GM12878 (cell line): Measurements from ENCODE around the gene RARB. TPM values are rescaled to one million over a fixed set of nuclear protein-coding genes. Genes with fewer than 3 reads are reported as not detected.

Experiments
- ATAC-seq: fragments of 200-7000 bp; cut with Tn5 transposase; 3 replicates; pipeline ENCODE4 v1.9.1; 2020; ENCODE audit warnings: mild to moderate bottlenecking, moderate library complexity
- BruUV-seq: library from RNA; stranded (reverse); fragments of 400-500 nt; replicated peaks from 2 replicates; lab custom pipeline; 2021; lab: Mats Ljungman, UMichigan
- CTCF ChIA-PET: fragments of 300-600 bp; sonication (Branson Sonifier 250); formaldehyde crosslinking; extraction: SDS; loops from one replicate; lab custom pipeline; 2021; ENCODE audit warnings: inconsistent platforms; lab: Yijun Ruan, JAX
- POLR2A ChIA-PET: fragments of 350-600 bp; formaldehyde crosslinking; extraction: SDS; loops from one replicate; lab custom pipeline; 2021; ENCODE audit warnings: inconsistent platforms; lab: Charles Lee
- RAD21 ChIA-PET: fragments of 300-600 bp; sonication (Branson Sonifier 250); formaldehyde crosslinking; loops from one replicate; lab custom pipeline; 2023; ENCODE audit warnings: antibody characterized with exemption; ENCODE audit not compliant: unreplicated experiment; lab: Charles Lee
- SMC1A ChIA-PET: fragments of 300-600 bp; sonication (Branson Sonifier 250); formaldehyde crosslinking; loops from one replicate; lab custom pipeline; 2023; ENCODE audit not compliant: unreplicated experiment, uncharacterized antibody; lab: Charles Lee
- DNase-seq: peaks from one replicate; pipeline ENCODE4 v3.0.0-alpha.2; 2011; ENCODE audit warnings: low read depth, low spot score
- FAIRE-seq: peaks from 3 replicates; lab custom pipeline; 2011; peaks lifted over from hg19 to GRCh38; lab: Jason Lieb, UNC
- H2AFZ ChIP-seq: 2 replicates; pipeline ENCODE4 v1.6.0; 2011; ENCODE audit warnings: low read depth, low read length, control low read depth; ENCODE audit not compliant: control insufficient read depth
- H3K27ac ChIP-seq: 2 replicates; pipeline ENCODE4 v1.5.1; 2011; ENCODE audit warnings: control low read depth; ENCODE audit not compliant: control insufficient read depth, insufficient read depth
- H3K27me3 ChIP-seq, 2 experiments: replicated peaks in 1 of 2; 2 replicates each; pipeline versions ENCODE4 v1.6.0 to v1.6.1; 2011; ENCODE audit warnings: low read length in 1 of 2; ENCODE audit not compliant: control insufficient read depth in 2 of 2, insufficient read depth in 2 of 2
- H3K36me3 ChIP-seq, 2 experiments: 2 replicates each; pipeline ENCODE4 v1.5.1; 2011; ENCODE audit warnings: low read length in 1 of 2; ENCODE audit not compliant: control insufficient read depth in 2 of 2, insufficient read depth in 2 of 2
- H3K4me1 ChIP-seq: 2 replicates; pipeline ENCODE4 v1.6.1; 2011; ENCODE audit warnings: mild to moderate bottlenecking, low read length, moderate library complexity, mixed read lengths; ENCODE audit not compliant: control insufficient read depth, insufficient read depth
- H3K4me2 ChIP-seq: 2 replicates; pipeline ENCODE4 v1.6.0; 2011; ENCODE audit warnings: control low read depth; ENCODE audit not compliant: control insufficient read depth, insufficient read depth
- H3K4me3 ChIP-seq: fragments of 200-600 bp; sonication (generic); 2 replicates; pipeline ENCODE4 v1.5.1; 2016
- H3K79me2 ChIP-seq: 2 replicates; pipeline ENCODE4 v1.6.0; 2011; ENCODE audit warnings: low read length; ENCODE audit not compliant: control insufficient read depth, insufficient read depth
- H3K9ac ChIP-seq: 2 replicates; pipeline ENCODE4 v1.8.0; 2011; ENCODE audit warnings: low read length, control low read depth, mixed read lengths; ENCODE audit not compliant: control insufficient read depth, insufficient read depth
- H3K9me3 ChIP-seq: replicated peaks from 3 replicates; pipeline ENCODE4 v1.5.1; 2011; ENCODE audit warnings: mild to moderate bottlenecking, low read length; ENCODE audit not compliant: control insufficient read depth, insufficient read depth
- H4K20me1 ChIP-seq: 2 replicates; pipeline ENCODE4 v1.6.0; 2011; ENCODE audit not compliant: control insufficient read depth, insufficient read depth
- ATF3 ChIP-seq: IDR thresholded peaks from 2 replicates; pipeline ENCODE4 v1.6.1; 2011; ENCODE audit warnings: low read depth, mild to moderate bottlenecking, low read length, moderate library complexity, borderline replicate concordance; ENCODE audit errors: extremely low read depth
- BHLHE40 ChIP-seq, 2 experiments: fragments of 450-650 bp in 1 of 2; IDR thresholded peaks; 2 replicates each; pipeline ENCODE4 v1.6.1; 2011 to 2017; ENCODE audit warnings: low read depth in 2 of 2, borderline replicate concordance in 1 of 2, improper control_type of control experiment in 1 of 2, low read length in 1 of 2, mild to moderate bottlenecking in 1 of 2
- ETV6 ChIP-seq, 2 experiments: fragments of 450-650 bp in 1 of 2; IDR thresholded peaks in 1 of 2; conservative IDR thresholded peaks in 1 of 2; 2 replicates each; pipeline ENCODE4 v1.6.1; 2014; ENCODE audit warnings: antibody characterized with exemption in 1 of 2, borderline replicate concordance in 1 of 2, low read depth in 1 of 2, mild to moderate bottlenecking in 1 of 2, moderate library complexity in 1 of 2
- EZH2 ChIP-seq: IDR thresholded peaks from 2 replicates; pipeline ENCODE4 v1.6.1; 2012; ENCODE audit warnings: low read depth, mild to moderate bottlenecking, control low read depth, inconsistent platforms, low read length, borderline replicate concordance; ENCODE audit not compliant: control insufficient read depth
- HDGF ChIP-seq: fragments of 450-650 bp; IDR thresholded peaks from 2 replicates; pipeline ENCODE4 v1.6.1; 2016; ENCODE audit warnings: antibody characterized with exemption
- JUND ChIP-seq: IDR thresholded peaks from 2 replicates; pipeline ENCODE4 v1.6.1; 2012; ENCODE audit warnings: low read depth, mild to moderate bottlenecking, low read length, improper control_type of control experiment, moderate library complexity
- KLF5 ChIP-seq: fragments of 450-650 bp; IDR thresholded peaks from 2 replicates; pipeline ENCODE4 v1.6.1; 2014; ENCODE audit warnings: mild to moderate bottlenecking; ENCODE audit not compliant: partially characterized antibody
- PAX5 ChIP-seq: IDR thresholded peaks from 2 replicates; pipeline ENCODE4 v1.6.1; 2011; ENCODE audit warnings: low read depth, low read length, borderline replicate concordance
- POLR2AphosphoS2 ChIP-seq: IDR thresholded peaks from 2 replicates; pipeline ENCODE4 v1.6.1; 2011; ENCODE audit warnings: low read depth, mild to moderate bottlenecking, low read length, improper control_type of control experiment, moderate library complexity
- RAD51 ChIP-seq: fragments of 450-650 bp; IDR thresholded peaks from 2 replicates; pipeline ENCODE4 v1.6.1; 2016; ENCODE audit warnings: moderate library complexity, mild to moderate bottlenecking, inconsistent platforms
- RBBP5 ChIP-seq: fragments of 200-600 bp; sonication (generic); conservative IDR thresholded peaks from 2 replicates; pipeline ENCODE4 v1.6.1; 2016
- RUNX3 ChIP-seq: IDR thresholded peaks from 2 replicates; pipeline ENCODE4 v1.6.1; 2012; ENCODE audit warnings: low read length, inconsistent platforms
- TAF1 ChIP-seq: IDR thresholded peaks from 2 replicates; pipeline ENCODE4 v1.6.1; 2011; ENCODE audit warnings: mild to moderate bottlenecking, low read depth, low read length, borderline replicate concordance
- USF1 ChIP-seq: IDR thresholded peaks from 2 replicates; pipeline ENCODE4 v1.6.1; 2011; ENCODE audit warnings: borderline replicate concordance, low read depth, mild to moderate bottlenecking, moderate library complexity, mixed read lengths, low read length; ENCODE audit not compliant: insufficient read depth; ENCODE audit errors: extremely low read length
- ZZZ3 ChIP-seq: IDR thresholded peaks from 2 replicates; pipeline ENCODE4 v1.6.1; 2011; ENCODE audit warnings: low read depth; ENCODE audit not compliant: control insufficient read depth, insufficient read length
- WGBS: methylation state at CpG from one replicate; pipeline ENCODE4 v1.1.6; 2016; ENCODE audit warnings: low lambda C conversion rate; ENCODE audit not compliant: insufficient replicate concordance, insufficient coverage; ENCODE audit errors: missing lambda C conversion rate; 5-methylcytosine and 5-hydroxymethylcytosine counted together
- in situ Hi-C: fragments of 300-500 bp; cut with MboI; formaldehyde crosslinking; loops from 9 replicates; pipeline ENCODE4 v1.14.3; 2018; ENCODE audit warnings: mixed read lengths
- intact Hi-C: fragments of 100-400 bp; cut with micrococcal nuclease; formaldehyde crosslinking; loops from one replicate; pipeline ENCODE4 v1.14.2; 2022; ENCODE audit not compliant: unreplicated experiment
- polyA plus RNA-seq, 11 experiments: library from polyadenylated mRNA; depleted of rRNA in 4 of 11; unstranded in 6 of 11; stranded (reverse) in 5 of 11; fragments of >200 nt; fragmentation: Nextera tagmentation in 4 of 11; fragmentation: Illumina TruSeq in 1 of 11; extraction: Ambion mirVana in 4 of 11; extraction: Trizol in 1 of 11; gene quantifications; 1 replicate in 1 of 11; 2 replicates in 10 of 11; pipeline versions ENCODE4 v1.2.1 to v1.2.3, GENCODE V29; 2011 to 2016; ENCODE audit warnings: inconsistent platforms in 2 of 11, missing spikeins in 2 of 11, low read depth in 1 of 11
- total RNA-seq, 4 experiments: library from RNA; depleted of rRNA in 3 of 4; stranded (reverse); fragments of >200 nt in 3 of 4; fragmentation: Illumina TruSeq in 1 of 4; extraction: Trizol in 1 of 4; gene quantifications; 2 replicates each; pipeline versions ENCODE4 v1.2.1 to v1.2.3, GENCODE V29; 2013 to 2021
- TF ChIP-seq, protein P1 (sequence below): fragments of 450-650 bp; IDR thresholded peaks from 2 replicates; pipeline ENCODE4 v1.6.1; 2017; ENCODE audit warnings: low read depth, mild to moderate bottlenecking, moderate library complexity
- TF ChIP-seq, protein P2 (sequence below): fragments of 450-650 bp; IDR thresholded peaks from 2 replicates; pipeline ENCODE4 v1.6.1; 2017; ENCODE audit warnings: borderline replicate concordance
- TF ChIP-seq, protein P3 (sequence below): IDR thresholded peaks from 2 replicates; pipeline ENCODE4 v1.6.1; 2011; ENCODE audit warnings: borderline replicate concordance, low read depth, mild to moderate bottlenecking, moderate library complexity, low read length; ENCODE audit not compliant: insufficient read depth, poor library complexity, severe bottlenecking

RARB gene
- total and polyA plus RNA-seq, 10 of the 15 experiments (the other 5 are each of a cell fraction or from before 2014, with no cell fraction given): 0.05 to 0.06 TPM; not detected in 8

- in situ Hi-C loops (no loop called here), intact Hi-C loops (no loop called here)
- Histone ChIP-seq H4K20me1 (no peaks in the 10 kb centered on the region), H3K9me3 (no peaks in the 10 kb centered on the region; the same call in 2 of the 3 replicates), H3K27me3 (no peaks in the 10 kb centered on the region; a peak in 1 of 4 replicates), H3K36me3 (no peaks in the 10 kb centered on the region), H3K4me3 (no peak overlapping the region), H3K79me2 (no peaks in the 10 kb centered on the region), H2AFZ (no peak overlapping the region), H3K27ac (no peak overlapping the region), H3K4me1 (no peaks in the 10 kb centered on the region), H3K9ac (no peak overlapping the region), H3K4me2 (no peak overlapping the region)
- no peak for FAIRE-seq
- no peak for DNase-seq
- RAD21 ChIA-PET: no interaction called here
- SMC1A ChIA-PET: interaction anchor here (0.6 to 0.9 kb wide), 2 partner anchors 11 to 17 kb away, joined by 3 read pairs; no protein-coding TSS in a partner anchor
- CTCF ChIA-PET: interaction anchor here (0.7 to 2.1 kb wide), 2 partner anchors 9 to 24 kb away, joined by 3 to 6 read pairs; no protein-coding TSS in a partner anchor
- ATAC-seq: no peak
- POLR2A ChIA-PET: no interaction called here
- BruUV-seq: no TSS peak
- WGBS: 58% methylated on average over 5 of the region's 5 CpGs
- TF ChIP-seq, protein P1, sequence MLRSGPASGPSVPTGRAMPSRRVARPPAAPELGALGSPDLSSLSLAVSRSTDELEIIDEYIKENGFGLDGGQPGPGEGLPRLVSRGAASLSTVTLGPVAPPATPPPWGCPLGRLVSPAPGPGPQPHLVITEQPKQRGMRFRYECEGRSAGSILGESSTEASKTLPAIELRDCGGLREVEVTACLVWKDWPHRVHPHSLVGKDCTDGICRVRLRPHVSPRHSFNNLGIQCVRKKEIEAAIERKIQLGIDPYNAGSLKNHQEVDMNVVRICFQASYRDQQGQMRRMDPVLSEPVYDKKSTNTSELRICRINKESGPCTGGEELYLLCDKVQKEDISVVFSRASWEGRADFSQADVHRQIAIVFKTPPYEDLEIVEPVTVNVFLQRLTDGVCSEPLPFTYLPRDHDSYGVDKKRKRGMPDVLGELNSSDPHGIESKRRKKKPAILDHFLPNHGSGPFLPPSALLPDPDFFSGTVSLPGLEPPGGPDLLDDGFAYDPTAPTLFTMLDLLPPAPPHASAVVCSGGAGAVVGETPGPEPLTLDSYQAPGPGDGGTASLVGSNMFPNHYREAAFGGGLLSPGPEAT: no peak
- TF ChIP-seq KLF5 (no peak), HDGF (no peak), PAX5 (no peak), ZZZ3 (no peak), ATF3 (no peak), TAF1 (no peak), POLR2AphosphoS2 (no peak), RBBP5 (no peak), JUND (no peak), RAD51 (no peak), BHLHE40 (IDR thresholded peaks at IDR 0.05; ENCODE audit: borderline replicate concordance in 1 of 2, low read depth in 2 of 2, low read length in 1 of 2) (no peak), USF1 (no peak), EZH2 (no peak), RUNX3 (no peak), ETV6 (conservative IDR thresholded peaks at IDR 0.05 in 1 of 2, IDR thresholded peaks at IDR 0.05 in 1 of 2; ENCODE audit: borderline replicate concordance in 1 of 2, low read depth in 1 of 2) (no peak)
- TF ChIP-seq, protein P2, sequence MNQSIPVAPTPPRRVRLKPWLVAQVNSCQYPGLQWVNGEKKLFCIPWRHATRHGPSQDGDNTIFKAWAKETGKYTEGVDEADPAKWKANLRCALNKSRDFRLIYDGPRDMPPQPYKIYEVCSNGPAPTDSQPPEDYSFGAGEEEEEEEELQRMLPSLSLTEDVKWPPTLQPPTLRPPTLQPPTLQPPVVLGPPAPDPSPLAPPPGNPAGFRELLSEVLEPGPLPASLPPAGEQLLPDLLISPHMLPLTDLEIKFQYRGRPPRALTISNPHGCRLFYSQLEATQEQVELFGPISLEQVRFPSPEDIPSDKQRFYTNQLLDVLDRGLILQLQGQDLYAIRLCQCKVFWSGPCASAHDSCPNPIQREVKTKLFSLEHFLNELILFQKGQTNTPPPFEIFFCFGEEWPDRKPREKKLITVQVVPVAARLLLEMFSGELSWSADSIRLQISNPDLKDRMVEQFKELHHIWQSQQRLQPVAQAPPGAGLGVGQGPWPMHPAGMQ: no peak
- TF ChIP-seq, protein P3, sequence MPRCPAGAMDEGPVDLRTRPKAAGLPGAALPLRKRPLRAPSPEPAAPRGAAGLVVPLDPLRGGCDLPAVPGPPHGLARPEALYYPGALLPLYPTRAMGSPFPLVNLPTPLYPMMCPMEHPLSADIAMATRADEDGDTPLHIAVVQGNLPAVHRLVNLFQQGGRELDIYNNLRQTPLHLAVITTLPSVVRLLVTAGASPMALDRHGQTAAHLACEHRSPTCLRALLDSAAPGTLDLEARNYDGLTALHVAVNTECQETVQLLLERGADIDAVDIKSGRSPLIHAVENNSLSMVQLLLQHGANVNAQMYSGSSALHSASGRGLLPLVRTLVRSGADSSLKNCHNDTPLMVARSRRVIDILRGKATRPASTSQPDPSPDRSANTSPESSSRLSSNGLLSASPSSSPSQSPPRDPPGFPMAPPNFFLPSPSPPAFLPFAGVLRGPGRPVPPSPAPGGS: no peak
Measured at GRCh38 chr3:25587526-25587925, 159.5 kb downstream of the RARB start.
